GM23338 (cell line): Measurements from ENCODE around the gene IL1RN.

Experiments used
- CREB1 ChIP-seq: fragments of 250-450 bp; sonication (Bioruptor Pico); IDR thresholded peaks from 2 replicates; pipeline ENCODE4 v1.5.0; 2020; ENCODE audit warnings: low read depth, mild to moderate bottlenecking, moderate library complexity
- CTCF ChIP-seq, 2 experiments: fragments of 200-600 bp in 1 of 2; sonication (generic) in 1 of 2; conservative IDR thresholded peaks; 2 replicates each; pipeline versions ENCODE4 v1.5.1 to v1.6.1; 2016 to 2017; ENCODE audit warnings: antibody characterized with exemption in 2 of 2, low read depth in 2 of 2, mild to moderate bottlenecking in 2 of 2, moderate library complexity in 1 of 2
- EZH2 ChIP-seq: fragments of 200-600 bp; sonication (generic); IDR thresholded peaks from one replicate; pipeline ENCODE4 v1.8.0; 2017; ENCODE audit warnings: antibody characterized with exemption, mild to moderate bottlenecking, low read depth; ENCODE audit not compliant: unreplicated experiment
- EZH2phosphoT487 ChIP-seq: fragments of 200-600 bp; sonication (generic); IDR thresholded peaks from one replicate; pipeline ENCODE4 v1.8.1; 2018; ENCODE audit warnings: antibody characterized with exemption; ENCODE audit not compliant: unreplicated experiment
- JUNB ChIP-seq: IDR thresholded peaks from one replicate; pipeline ENCODE4 v1.6.1; 2016; ENCODE audit warnings: antibody characterized with exemption; ENCODE audit not compliant: unreplicated experiment
- NANOG ChIP-seq: IDR thresholded peaks from 2 replicates; pipeline ENCODE4 v1.6.1; 2016; ENCODE audit warnings: antibody characterized with exemption, borderline replicate concordance
- POLR2AphosphoS5 ChIP-seq: IDR thresholded peaks from 2 replicates; pipeline ENCODE4 v1.6.1; 2016; ENCODE audit warnings: antibody characterized with exemption, low read depth
- REST ChIP-seq: IDR thresholded peaks from one replicate; pipeline ENCODE4 v1.6.1; 2018; ENCODE audit warnings: antibody characterized with exemption; ENCODE audit not compliant: unreplicated experiment
- STAT1 ChIP-seq: IDR thresholded peaks from one replicate; pipeline ENCODE4 v1.6.1; 2016; ENCODE audit warnings: antibody characterized with exemption; ENCODE audit not compliant: unreplicated experiment
- ZNF114 ChIP-seq: fragments of 250-450 bp; sonication (Bioruptor Pico); IDR thresholded peaks from 2 replicates; pipeline ENCODE4 v1.5.0; 2020; ENCODE audit warnings: mild to moderate bottlenecking, moderate library complexity
- ZNF331 ChIP-seq: fragments of 250-450 bp; sonication (Bioruptor Pico); IDR thresholded peaks from 2 replicates; pipeline ENCODE4 v1.5.0; 2020; ENCODE audit warnings: low read depth, mild to moderate bottlenecking, moderate library complexity
- ZNF462 ChIP-seq: fragments of 250-450 bp; sonication (Bioruptor Pico); IDR thresholded peaks from 2 replicates; pipeline ENCODE4 v1.5.0; 2020; ENCODE audit warnings: mild to moderate bottlenecking, moderate library complexity

- no peak for TF ChIP-seq CTCF (conservative IDR thresholded peaks at IDR 0.05; ENCODE audit: low read depth in 2 of 2)
- no peak for TF ChIP-seq EZH2phosphoT487
- TF ChIP-seq EZH2 = no peak
- TF ChIP-seq STAT1 = no peak
- no peak for TF ChIP-seq ZNF331 (CRISPR knock-in tag)
- TF ChIP-seq REST = no peak
- no peak for TF ChIP-seq NANOG
- no peak for TF ChIP-seq POLR2AphosphoS5
- TF ChIP-seq CREB1 (CRISPR knock-in tag) = no peak
- no peak for TF ChIP-seq ZNF114 (CRISPR knock-in tag)
- TF ChIP-seq JUNB = no peak
- TF ChIP-seq ZNF462 = no peak
Observed at GRCh38 chr2:113134717-113135116, 7.3 kb downstream of the IL1RN start.
